Measurements from ENCODE around the gene SNX8. TPM values are rescaled to one million over a fixed set of nuclear protein-coding genes. Genes with fewer than 3 reads are reported as not detected.

Gene SNX8
- total and polyA plus RNA-seq, 4 experiments from 2014 or later = 6.6 to 9.9 (median 7.2) TPM

GRCh38 chr7:2227699-2228098 lies 86.5 kb downstream of the SNX8 start:
- no peak overlapping the region for H3K27ac Mint-ChIP-seq
- Histone ChIP-seq H3K4me1 (ENCODE audit: insufficient read depth, low read length) (peaks cover 26% of the 10 kb centered on the region), H3K36me3 (ENCODE audit: insufficient read depth, low read length) (peaks cover 17% of the 10 kb centered on the region), H3K4me3 (ENCODE audit: low read length in 2 of 2) (no peak overlapping the region), H3K27ac (ENCODE audit: low read depth, low read length) (no peak overlapping the region), H3K27me3 (ENCODE audit: insufficient read depth, low read length) (no peaks in the 10 kb centered on the region), H3K9me3 (ENCODE audit: control insufficient read depth in 1 of 2, low read length in 2 of 2) (no peaks in the 10 kb centered on the region)
- peaks cover 14 to 47% (median 24%) of the 10 kb centered on the region in 4 donors for H3K4me1 Mint-ChIP-seq
- DNase-seq = no peak
- intact Hi-C loops (cut with micrococcal nuclease) = no loop called here
- ChIA-PET POLR2A (ENCODE audit: partially characterized antibody) (no interaction called here), CTCF (ENCODE audit: partially characterized antibody) (no interaction called here)
- no peaks in the 10 kb centered on the region for H3K27me3 Mint-ChIP-seq
- H3K4me3 Mint-ChIP-seq = no peak overlapping the region
- peaks cover 15 to 33% of the 10 kb centered on the region in 2 donors for H3K36me3 Mint-ChIP-seq
- no peaks in the 10 kb centered on the region for H3K9me3 Mint-ChIP-seq

GRCh38 chr7:2225830-2226229 lies 88.4 kb downstream of the SNX8 start:
- H3K27ac ChIP-seq (ENCODE audit: low read depth, low read length) = no peak overlapping the region
- Mint-ChIP-seq H3K4me3 (no peak overlapping the region), H3K27ac (peak overlapping the region in 1 of 7 donors; percentile 81), H3K36me3 (peaks cover 21 to 35% of the 10 kb centered on the region in 2 donors), H3K4me1 (peaks cover 12 to 33% (median 17%) of the 10 kb centered on the region in 4 donors), H3K27me3 (no peaks in the 10 kb centered on the region), H3K9me3 (no peaks in the 10 kb centered on the region)
- peaks cover 21% of the 10 kb centered on the region for H3K36me3 ChIP-seq (ENCODE audit: insufficient read depth, low read length)
- DNase-seq = no peak
- H3K4me1 ChIP-seq (ENCODE audit: insufficient read depth, low read length) = peaks cover 13% of the 10 kb centered on the region
- H3K9me3 ChIP-seq (ENCODE audit: control insufficient read depth in 1 of 2, low read length in 2 of 2) = no peaks in the 10 kb centered on the region
- no peak overlapping the region for H3K4me3 ChIP-seq (ENCODE audit: low read length in 2 of 2)
- intact Hi-C loops (cut with micrococcal nuclease) = no loop called here
- H3K27me3 ChIP-seq (ENCODE audit: insufficient read depth, low read length) = no peaks in the 10 kb centered on the region
- POLR2A ChIA-PET (ENCODE audit: partially characterized antibody) = no interaction called here
- CTCF ChIA-PET (ENCODE audit: partially characterized antibody) = no interaction called here

GRCh38 chr7:2225336-2225735 lies 88.9 kb downstream of the SNX8 start:
- no peak overlapping the region for H3K27ac ChIP-seq (ENCODE audit: low read depth, low read length)
- intact Hi-C loops (cut with micrococcal nuclease) = no loop called here
- no peaks in the 10 kb centered on the region for H3K9me3 Mint-ChIP-seq
- H3K4me3 ChIP-seq (ENCODE audit: low read length in 2 of 2) = no peak overlapping the region
- no peak overlapping the region for H3K4me3 Mint-ChIP-seq
- H3K4me1 ChIP-seq (ENCODE audit: insufficient read depth, low read length) = peaks cover 8% of the 10 kb centered on the region
- ChIA-PET POLR2A (ENCODE audit: partially characterized antibody) (no interaction called here), CTCF (ENCODE audit: partially characterized antibody) (no interaction called here)
- peaks cover 21 to 38% of the 10 kb centered on the region in 2 donors for H3K36me3 Mint-ChIP-seq
- peaks cover 9 to 29% (median 13%) of the 10 kb centered on the region in 4 donors for H3K4me1 Mint-ChIP-seq
- DNase-seq = no peak
- peaks cover 21% of the 10 kb centered on the region for H3K36me3 ChIP-seq (ENCODE audit: insufficient read depth, low read length)
- H3K9me3 ChIP-seq (ENCODE audit: control insufficient read depth in 1 of 2, low read length in 2 of 2) = no peaks in the 10 kb centered on the region
- no peak overlapping the region for H3K27ac Mint-ChIP-seq
- H3K27me3 Mint-ChIP-seq = no peaks in the 10 kb centered on the region
- no peaks in the 10 kb centered on the region for H3K27me3 ChIP-seq (ENCODE audit: insufficient read depth, low read length)

- H3K4me3 ChIP-seq (ENCODE audit: low read length in 2 of 2) = no peak overlapping the region
- H3K27me3 ChIP-seq (ENCODE audit: insufficient read depth, low read length) = no peaks in the 10 kb centered on the region
- CTCF ChIA-PET (ENCODE audit: partially characterized antibody) = no interaction called here
- POLR2A ChIA-PET (ENCODE audit: partially characterized antibody) = no interaction called here
- Mint-ChIP-seq H3K9me3 (no peaks in the 10 kb centered on the region), H3K27me3 (no peaks in the 10 kb centered on the region), H3K36me3 (peaks cover 21 to 38% of the 10 kb centered on the region in 2 donors), H3K4me1 (peaks cover 5 to 24% (median 10%) of the 10 kb centered on the region in 4 donors), H3K27ac (no peak overlapping the region), H3K4me3 (no peak overlapping the region)
- peaks cover 6% of the 10 kb centered on the region for H3K4me1 ChIP-seq (ENCODE audit: insufficient read depth, low read length)
- no peak for DNase-seq
- H3K36me3 ChIP-seq (ENCODE audit: insufficient read depth, low read length) = peaks cover 20% of the 10 kb centered on the region
- no peaks in the 10 kb centered on the region for H3K9me3 ChIP-seq (ENCODE audit: control insufficient read depth in 1 of 2, low read length in 2 of 2)
- no peak overlapping the region for H3K27ac ChIP-seq (ENCODE audit: low read depth, low read length)
- intact Hi-C loops (cut with micrococcal nuclease) = no loop called here
Observed at GRCh38 chr7:2224934-2225333, 89.3 kb downstream of the SNX8 start.

GRCh38 chr7:2224491-2224928 lies 89.7 kb downstream of the SNX8 start:
- H3K27me3 ChIP-seq (ENCODE audit: insufficient read depth, low read length) = no peaks in the 10 kb centered on the region
- no peaks in the 10 kb centered on the region for H3K9me3 Mint-ChIP-seq
- peaks cover under 1 to 20% (median 8%) of the 10 kb centered on the region in 4 donors for H3K4me1 Mint-ChIP-seq
- ChIA-PET POLR2A (ENCODE audit: partially characterized antibody) (interaction anchor here (1.2 kb wide), 1 partner anchor 194 kb away, joined by 3 read pairs; no protein-coding TSS in a partner anchor), CTCF (ENCODE audit: partially characterized antibody) (no interaction called here)
- H3K27me3 Mint-ChIP-seq = no peaks in the 10 kb centered on the region
- peak overlapping the region in 2 of 7 donors; percentile 15 to 78 for H3K27ac Mint-ChIP-seq
- H3K4me3 ChIP-seq (ENCODE audit: low read length in 2 of 2) = no peak overlapping the region
- intact Hi-C loops (cut with micrococcal nuclease) = no loop called here
- H3K4me3 Mint-ChIP-seq = no peak overlapping the region
- no peak for DNase-seq
- H3K4me1 ChIP-seq (ENCODE audit: insufficient read depth, low read length) = peaks cover 2% of the 10 kb centered on the region
- H3K9me3 ChIP-seq (ENCODE audit: control insufficient read depth in 1 of 2, low read length in 2 of 2) = no peaks in the 10 kb centered on the region
- H3K36me3 Mint-ChIP-seq = peaks cover 19 to 35% of the 10 kb centered on the region in 2 donors
- no peak overlapping the region for H3K27ac ChIP-seq (ENCODE audit: low read depth, low read length)
- H3K36me3 ChIP-seq (ENCODE audit: insufficient read depth, low read length) = peaks cover 18% of the 10 kb centered on the region

- Mint-ChIP-seq H3K27me3 (no peaks in the 10 kb centered on the region), H3K4me3 (no peak overlapping the region), H3K36me3 (peaks cover 20 to 40% of the 10 kb centered on the region in 2 donors), H3K9me3 (no peaks in the 10 kb centered on the region), H3K4me1 (peaks cover 0 to 17% (median 7%) of the 10 kb centered on the region in 4 donors), H3K27ac (no peak overlapping the region)
- Histone ChIP-seq H3K27me3 (ENCODE audit: insufficient read depth, low read length) (no peaks in the 10 kb centered on the region), H3K9me3 (ENCODE audit: control insufficient read depth in 1 of 2, low read length in 2 of 2) (no peaks in the 10 kb centered on the region), H3K4me1 (ENCODE audit: insufficient read depth, low read length) (no peaks in the 10 kb centered on the region), H3K36me3 (ENCODE audit: insufficient read depth, low read length) (peaks cover 18% of the 10 kb centered on the region), H3K27ac (ENCODE audit: low read depth, low read length) (no peak overlapping the region), H3K4me3 (ENCODE audit: low read length in 2 of 2) (no peak overlapping the region)
- intact Hi-C loops (cut with micrococcal nuclease) = no loop called here
- CTCF ChIA-PET (ENCODE audit: partially characterized antibody) = interaction anchor here (1.0 kb wide), 1 partner anchor 12 kb away, joined by 3 read pairs; no protein-coding TSS in a partner anchor
- POLR2A ChIA-PET (ENCODE audit: partially characterized antibody) = interaction anchor here (1.2 kb wide), 1 partner anchor 192 kb away, joined by 3 read pairs; no protein-coding TSS in a partner anchor
- no peak for DNase-seq
Observed at GRCh38 chr7:2223321-2223720, 90.9 kb downstream of the SNX8 start.

- H3K27me3 ChIP-seq (ENCODE audit: insufficient read depth, low read length) = no peaks in the 10 kb centered on the region
- Mint-ChIP-seq H3K4me3 (no peak overlapping the region), H3K27me3 (no peaks in the 10 kb centered on the region), H3K4me1 (peaks cover 0 to 10% (median 6%) of the 10 kb centered on the region in 4 donors), H3K9me3 (no peaks in the 10 kb centered on the region), H3K27ac (no peak overlapping the region), H3K36me3 (peaks cover 28 to 48% of the 10 kb centered on the region in 2 donors)
- no peak overlapping the region for H3K4me3 ChIP-seq (ENCODE audit: low read length in 2 of 2)
- CTCF ChIA-PET (ENCODE audit: partially characterized antibody) = no interaction called here
- intact Hi-C loops (cut with micrococcal nuclease) = no loop called here
- H3K4me1 ChIP-seq (ENCODE audit: insufficient read depth, low read length) = no peaks in the 10 kb centered on the region
- peaks cover 22% of the 10 kb centered on the region for H3K36me3 ChIP-seq (ENCODE audit: insufficient read depth, low read length)
- DNase-seq = no peak
- no peaks in the 10 kb centered on the region for H3K9me3 ChIP-seq (ENCODE audit: control insufficient read depth in 1 of 2, low read length in 2 of 2)
- H3K27ac ChIP-seq (ENCODE audit: low read depth, low read length) = no peak overlapping the region
- POLR2A ChIA-PET (ENCODE audit: partially characterized antibody) = no interaction called here
Observed at GRCh38 chr7:2222516-2222915, 91.7 kb downstream of the SNX8 start.

Data from CD4-positive, alpha-beta memory T cell (primary cell).